Measurements from ENCODE around the gene FEZF1. TPM values are rescaled to one million over a fixed set of nuclear protein-coding genes. Genes with fewer than 3 reads are reported as not detected.

The FEZF1 gene
- total and polyA plus RNA-seq, 2 experiments from 2014 or later: 0.13 TPM; not detected in 1

GRCh38 chr7:122260336-122260735 lies 44.2 kb downstream of the FEZF1 start:
- no peak overlapping the region for H3K27ac ChIP-seq
- H3K9me2 ChIP-seq (replicated peaks; ENCODE audit: insufficient read depth): no peaks in the 10 kb centered on the region
- H3K9me3 ChIP-seq (ENCODE audit: low read depth): no peaks in the 10 kb centered on the region
- WGBS (ENCODE audit: low lambda C conversion rate, missing lambda C conversion rate): 55% methylated on average over 2 of the region's 2 CpGs
- no peaks in the 10 kb centered on the region for H4K20me1 ChIP-seq (ENCODE audit: insufficient read depth, poor library complexity, severe bottlenecking)
- H3K4me2 ChIP-seq: no peak overlapping the region
- H3K79me2 ChIP-seq: no peaks in the 10 kb centered on the region
- H3K4me3 ChIP-seq: no peak overlapping the region
- no peaks in the 10 kb centered on the region for H3K36me3 ChIP-seq (replicated peaks; ENCODE audit: insufficient read depth, low read depth)
- no peak overlapping the region for H2AFZ ChIP-seq
- TF ChIP-seq EZH2 (IDR thresholded peaks at IDR 0.05; ENCODE audit: borderline replicate concordance): no peak
- no peak for TF ChIP-seq CTCF (IDR thresholded peaks at IDR 0.05; ENCODE audit: poor library complexity)
- TF ChIP-seq EZH2phosphoT487 (IDR thresholded peaks at IDR 0.05; ENCODE audit: low read depth, severe bottlenecking, unreplicated experiment): no peak
- H3K4me1 ChIP-seq (ENCODE audit: insufficient read depth): no peaks in the 10 kb centered on the region
- DNase-seq (ENCODE audit: low spot score): no peak
- no peaks in the 10 kb centered on the region for H3K27me3 ChIP-seq

GRCh38 chr7:122258971-122259370 lies 45.6 kb downstream of the FEZF1 start:
- H3K36me3 ChIP-seq (replicated peaks; ENCODE audit: insufficient read depth, low read depth): no peaks in the 10 kb centered on the region
- no peaks in the 10 kb centered on the region for H3K9me3 ChIP-seq (ENCODE audit: low read depth)
- H3K4me2 ChIP-seq: no peak overlapping the region
- H3K4me3 ChIP-seq: no peak overlapping the region
- no peaks in the 10 kb centered on the region for H3K79me2 ChIP-seq
- peaks cover under 1% of the 10 kb centered on the region for H3K27me3 ChIP-seq
- TF ChIP-seq CTCF (IDR thresholded peaks at IDR 0.05; ENCODE audit: poor library complexity): no peak
- no peak for TF ChIP-seq EZH2 (IDR thresholded peaks at IDR 0.05; ENCODE audit: borderline replicate concordance)
- no peak for TF ChIP-seq EZH2phosphoT487 (IDR thresholded peaks at IDR 0.05; ENCODE audit: low read depth, severe bottlenecking, unreplicated experiment)
- no peaks in the 10 kb centered on the region for H3K9me2 ChIP-seq (replicated peaks; ENCODE audit: insufficient read depth)
- H3K27ac ChIP-seq: no peak overlapping the region
- H2AFZ ChIP-seq: no peak overlapping the region
- no peak for DNase-seq (ENCODE audit: low spot score)
- H3K4me1 ChIP-seq (ENCODE audit: insufficient read depth): no peaks in the 10 kb centered on the region
- H4K20me1 ChIP-seq (ENCODE audit: insufficient read depth, poor library complexity, severe bottlenecking): no peaks in the 10 kb centered on the region
- WGBS (ENCODE audit: low lambda C conversion rate, missing lambda C conversion rate): 47% methylated on average over 2 of the region's 2 CpGs

- no peaks in the 10 kb centered on the region for H3K9me2 ChIP-seq (replicated peaks; ENCODE audit: insufficient read depth)
- no peaks in the 10 kb centered on the region for H3K9me3 ChIP-seq (ENCODE audit: low read depth)
- TF ChIP-seq CTCF (IDR thresholded peaks at IDR 0.05; ENCODE audit: poor library complexity): no peak
- no peak for TF ChIP-seq EZH2phosphoT487 (IDR thresholded peaks at IDR 0.05; ENCODE audit: low read depth, severe bottlenecking, unreplicated experiment)
- no peaks in the 10 kb centered on the region for H3K4me1 ChIP-seq (ENCODE audit: insufficient read depth)
- H3K36me3 ChIP-seq (replicated peaks; ENCODE audit: insufficient read depth, low read depth): no peaks in the 10 kb centered on the region
- WGBS (ENCODE audit: low lambda C conversion rate, missing lambda C conversion rate): 77% methylated on average over 1 of the region's 1 CpG
- H3K79me2 ChIP-seq: no peaks in the 10 kb centered on the region
- no peaks in the 10 kb centered on the region for H4K20me1 ChIP-seq (ENCODE audit: insufficient read depth, poor library complexity, severe bottlenecking)
- peaks cover 15% of the 10 kb centered on the region for H3K27me3 ChIP-seq
- no peak for DNase-seq (ENCODE audit: low spot score)
- H2AFZ ChIP-seq: no peak overlapping the region
- no peak overlapping the region for H3K4me3 ChIP-seq
- no peak overlapping the region for H3K4me2 ChIP-seq
- no peak overlapping the region for H3K27ac ChIP-seq
Measured at GRCh38 chr7:122257056-122257455, 47.5 kb downstream of the FEZF1 start.

- Histone ChIP-seq H3K9me2 (replicated peaks; ENCODE audit: insufficient read depth) (no peaks in the 10 kb centered on the region), H3K4me1 (ENCODE audit: insufficient read depth) (no peaks in the 10 kb centered on the region), H3K4me2 (no peak overlapping the region), H3K27ac (no peak overlapping the region), H3K36me3 (replicated peaks; ENCODE audit: insufficient read depth, low read depth) (no peaks in the 10 kb centered on the region), H3K27me3 (peaks cover 16% of the 10 kb centered on the region), H3K4me3 (no peak overlapping the region), H3K9me3 (ENCODE audit: low read depth) (no peaks in the 10 kb centered on the region), H2AFZ (no peak overlapping the region), H4K20me1 (ENCODE audit: insufficient read depth, poor library complexity, severe bottlenecking) (no peaks in the 10 kb centered on the region), H3K79me2 (no peaks in the 10 kb centered on the region)
- WGBS (ENCODE audit: low lambda C conversion rate, missing lambda C conversion rate): 72% methylated on average over 1 of the region's 1 CpG
- TF ChIP-seq CTCF (IDR thresholded peaks at IDR 0.05; ENCODE audit: poor library complexity): no peak
- no peak for TF ChIP-seq EZH2 (IDR thresholded peaks at IDR 0.05; ENCODE audit: borderline replicate concordance)
- DNase-seq (ENCODE audit: low spot score): no peak
Measured at GRCh38 chr7:122256046-122256445, 48.5 kb downstream of the FEZF1 start.

Data from hepatocyte (in vitro differentiated cells).